Hepatocyte (in vitro differentiated cells): Measurements from ENCODE around the gene UNC5CL. TPM values are rescaled to one million over a fixed set of nuclear protein-coding genes. Genes with fewer than 3 reads are reported as not detected.
A peak's percentile ranks its signal among the peaks of the same experiment; 100 is the strongest.

Experiments
- DNase-seq: peaks from one replicate; pipeline ENCODE4 v3.0.0-alpha.2; 2016; ENCODE audit warnings: low spot score
- H2AFZ ChIP-seq: fragments of 200-600 bp; sonication (generic); 2 replicates; pipeline ENCODE4 v1.6.0; 2016; ENCODE audit warnings: antibody characterized with exemption, mild to moderate bottlenecking
- H3K27ac ChIP-seq: fragments of 200-600 bp; sonication (generic); 2 replicates; pipeline ENCODE4 v1.5.1; 2016; ENCODE audit warnings: mild to moderate bottlenecking
- H3K27me3 ChIP-seq: fragments of 200-600 bp; sonication (generic); 2 replicates; pipeline ENCODE4 v1.6.1; 2016
- H3K36me3 ChIP-seq: fragments of 200-600 bp; sonication (generic); replicated peaks from 2 replicates; pipeline ENCODE4 v1.5.1; 2016; ENCODE audit warnings: low read depth; ENCODE audit not compliant: insufficient read depth
- H3K4me1 ChIP-seq: fragments of 200-600 bp; sonication (generic); 2 replicates; pipeline ENCODE4 v1.5.1; 2016; ENCODE audit warnings: mild to moderate bottlenecking, moderate library complexity; ENCODE audit not compliant: insufficient read depth
- H3K4me2 ChIP-seq: fragments of 200-600 bp; sonication (generic); 2 replicates; pipeline ENCODE4 v1.6.0; 2016
- H3K4me3 ChIP-seq: fragments of 200-600 bp; sonication (generic); 2 replicates; pipeline ENCODE4 v1.5.1; 2016; ENCODE audit warnings: mild to moderate bottlenecking
- H3K79me2 ChIP-seq: fragments of 200-600 bp; sonication (generic); 2 replicates; pipeline ENCODE4 v1.6.0; 2017; ENCODE audit warnings: mild to moderate bottlenecking
- H3K9me2 ChIP-seq: fragments of 200-600 bp; sonication (generic); replicated peaks from 2 replicates; pipeline ENCODE4 v1.6.0; 2017; ENCODE audit warnings: mild to moderate bottlenecking; ENCODE audit not compliant: insufficient read depth
- H3K9me3 ChIP-seq: fragments of 200-600 bp; sonication (generic); 2 replicates; pipeline ENCODE4 v1.5.1; 2016; ENCODE audit warnings: low read depth, mild to moderate bottlenecking
- H4K20me1 ChIP-seq: fragments of 200-600 bp; sonication (generic); 2 replicates; pipeline ENCODE4 v1.6.0; 2016; ENCODE audit warnings: mild to moderate bottlenecking; ENCODE audit not compliant: insufficient read depth, poor library complexity, severe bottlenecking
- EZH2 ChIP-seq: fragments of 200-600 bp; sonication (generic); IDR thresholded peaks from 2 replicates; pipeline ENCODE4 v1.6.1; 2016; ENCODE audit warnings: antibody characterized with exemption, mild to moderate bottlenecking, borderline replicate concordance
- EZH2phosphoT487 ChIP-seq: fragments of 200-600 bp; sonication (generic); IDR thresholded peaks from one replicate; pipeline ENCODE4 v1.6.1; 2018; ENCODE audit warnings: antibody characterized with exemption, mild to moderate bottlenecking, low read depth, moderate library complexity; ENCODE audit not compliant: unreplicated experiment, severe bottlenecking
- WGBS: methylation state at CpG from one replicate; pipeline ENCODE4 v1.1.6; 2016; ENCODE audit warnings: low lambda C conversion rate; ENCODE audit errors: missing lambda C conversion rate; 5-methylcytosine and 5-hydroxymethylcytosine counted together
- polyA plus RNA-seq: library from polyadenylated mRNA; unstranded; fragments of >200 nt; fragmentation: Nextera tagmentation; extraction: Ambion mirVana; gene quantifications from 2 replicates; pipeline ENCODE4 v1.2.1, GENCODE V29; 2016
- total RNA-seq: library from RNA; depleted of rRNA; stranded (reverse); fragments of >200 nt; gene quantifications from 2 replicates; pipeline ENCODE4 v1.2.3, GENCODE V29; 2014
- TF ChIP-seq, protein P1 (sequence below): fragments of 200-600 bp; sonication (generic); IDR thresholded peaks from 2 replicates; pipeline ENCODE4 v1.5.1; 2016; ENCODE audit warnings: antibody characterized with exemption, mild to moderate bottlenecking; ENCODE audit not compliant: poor library complexity

The UNC5CL gene
- total and polyA plus RNA-seq, 2 experiments from 2014 or later: 37.1 to 42.9 TPM

DNA sequence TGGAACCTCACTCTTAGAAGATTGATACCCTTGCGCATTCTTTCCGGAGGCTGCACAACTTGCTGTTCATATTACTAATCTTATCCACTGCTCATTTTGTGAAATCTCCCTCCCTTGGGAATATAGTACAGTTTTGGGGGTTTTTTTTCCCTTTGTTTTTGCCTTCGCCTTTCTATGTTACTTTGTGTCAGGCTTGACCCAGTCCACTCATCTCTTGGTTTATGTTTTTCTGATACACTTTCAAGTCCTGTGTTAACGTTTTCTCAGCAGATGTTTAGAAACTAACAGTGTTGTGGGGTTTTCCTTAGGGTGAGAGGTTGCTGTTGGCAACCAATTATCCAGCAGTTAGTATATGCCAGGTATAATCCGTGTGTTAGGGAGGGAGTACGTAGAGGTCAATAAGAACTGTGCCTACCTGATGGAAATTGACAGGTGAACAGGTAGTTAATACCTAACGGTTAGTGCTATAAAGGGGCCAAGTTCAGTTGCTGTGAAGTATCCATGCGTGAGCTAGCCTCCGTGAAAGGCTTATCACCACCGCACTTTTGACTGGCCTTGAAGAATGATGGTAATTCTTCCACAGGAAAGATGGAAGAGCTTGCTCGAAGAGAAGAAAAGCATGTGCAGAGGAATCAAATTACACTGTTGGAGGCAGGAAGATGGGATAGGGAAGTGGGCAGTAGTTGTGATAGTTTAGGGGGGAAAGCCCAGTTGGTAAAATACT is 35.1 kb upstream of the UNC5CL start:
- Histone ChIP-seq H3K27me3 (no peaks in the 10 kb centered on the region), H3K27ac (peak overlapping the region; percentile 99), H3K79me2 (peaks cover 66% of the 10 kb centered on the region), H3K36me3 (no peaks in the 10 kb centered on the region), H2AFZ (peak overlapping the region; percentile 61), H4K20me1 (peaks cover 39% of the 10 kb centered on the region), H3K4me3 (peak overlapping the region; percentile 88), H3K9me2 (no peaks in the 10 kb centered on the region), H3K4me2 (peak overlapping the region; percentile 93), H3K9me3 (no peaks in the 10 kb centered on the region), H3K4me1 (peaks cover 15% of the 10 kb centered on the region)
- WGBS: 2% methylated on average over 11 of the region's 11 CpGs
- no peak for TF ChIP-seq EZH2
- TF ChIP-seq EZH2phosphoT487: no peak
- TF ChIP-seq, protein P1, sequence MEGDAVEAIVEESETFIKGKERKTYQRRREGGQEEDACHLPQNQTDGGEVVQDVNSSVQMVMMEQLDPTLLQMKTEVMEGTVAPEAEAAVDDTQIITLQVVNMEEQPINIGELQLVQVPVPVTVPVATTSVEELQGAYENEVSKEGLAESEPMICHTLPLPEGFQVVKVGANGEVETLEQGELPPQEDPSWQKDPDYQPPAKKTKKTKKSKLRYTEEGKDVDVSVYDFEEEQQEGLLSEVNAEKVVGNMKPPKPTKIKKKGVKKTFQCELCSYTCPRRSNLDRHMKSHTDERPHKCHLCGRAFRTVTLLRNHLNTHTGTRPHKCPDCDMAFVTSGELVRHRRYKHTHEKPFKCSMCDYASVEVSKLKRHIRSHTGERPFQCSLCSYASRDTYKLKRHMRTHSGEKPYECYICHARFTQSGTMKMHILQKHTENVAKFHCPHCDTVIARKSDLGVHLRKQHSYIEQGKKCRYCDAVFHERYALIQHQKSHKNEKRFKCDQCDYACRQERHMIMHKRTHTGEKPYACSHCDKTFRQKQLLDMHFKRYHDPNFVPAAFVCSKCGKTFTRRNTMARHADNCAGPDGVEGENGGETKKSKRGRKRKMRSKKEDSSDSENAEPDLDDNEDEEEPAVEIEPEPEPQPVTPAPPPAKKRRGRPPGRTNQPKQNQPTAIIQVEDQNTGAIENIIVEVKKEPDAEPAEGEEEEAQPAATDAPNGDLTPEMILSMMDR: no peak
- peak; percentile 49 for DNase-seq

DNA sequence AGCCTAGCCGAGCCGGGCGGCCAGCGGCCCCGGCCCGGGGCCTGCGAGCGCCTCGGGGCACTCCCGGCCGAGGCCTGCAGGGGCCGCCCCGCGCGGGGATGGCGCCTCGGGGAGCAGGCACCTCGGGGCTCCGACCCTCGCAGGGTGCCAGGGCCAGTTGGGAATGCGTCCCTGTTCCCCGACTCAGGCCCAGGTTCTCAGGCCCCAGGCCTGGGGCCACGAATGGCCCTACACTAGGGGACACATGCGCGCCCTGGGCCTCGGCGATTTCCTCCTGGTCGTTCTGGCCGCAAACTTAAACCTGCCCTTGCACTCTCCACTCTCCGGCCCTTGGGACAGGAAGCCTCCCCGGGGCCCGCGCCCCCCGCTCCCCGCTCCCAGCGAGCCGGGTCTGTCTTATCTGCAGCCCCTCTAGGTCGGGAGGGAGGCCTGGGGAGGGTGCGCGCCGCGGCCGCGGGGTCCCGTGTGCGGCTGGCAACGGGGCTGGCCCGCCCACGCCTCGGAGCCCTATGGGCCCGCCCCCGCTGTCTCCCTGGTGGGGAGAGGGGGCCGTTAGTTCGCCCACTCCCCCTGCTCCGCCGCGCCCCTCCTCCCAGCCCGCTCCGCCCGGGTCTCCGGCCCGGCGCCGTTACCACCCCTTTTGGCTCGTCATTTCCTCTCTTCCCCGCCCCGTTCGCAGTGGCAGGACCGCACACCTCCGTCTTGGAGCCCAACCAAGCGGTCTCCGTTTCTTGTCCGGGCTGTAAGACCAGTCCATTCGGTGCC is 34.4 kb upstream of the UNC5CL start:
- Histone ChIP-seq H3K27me3 (no peaks in the 10 kb centered on the region), H3K4me2 (peak overlapping the region; percentile 93), H3K79me2 (peaks cover 58% of the 10 kb centered on the region), H3K4me1 (peaks cover 15% of the 10 kb centered on the region), H3K9me3 (no peaks in the 10 kb centered on the region), H3K9me2 (no peaks in the 10 kb centered on the region), H3K4me3 (peak overlapping the region; percentile 88), H3K36me3 (no peaks in the 10 kb centered on the region), H2AFZ (peak overlapping the region; percentile 61), H4K20me1 (peaks cover 32% of the 10 kb centered on the region), H3K27ac (peak overlapping the region; percentile 99)
- TF ChIP-seq, protein P1: peak; percentile 36
- TF ChIP-seq EZH2: no peak
- DNase-seq: peak; percentile 92
- under 1% methylated on average over 43 of the region's 74 CpGs for WGBS

DNA sequence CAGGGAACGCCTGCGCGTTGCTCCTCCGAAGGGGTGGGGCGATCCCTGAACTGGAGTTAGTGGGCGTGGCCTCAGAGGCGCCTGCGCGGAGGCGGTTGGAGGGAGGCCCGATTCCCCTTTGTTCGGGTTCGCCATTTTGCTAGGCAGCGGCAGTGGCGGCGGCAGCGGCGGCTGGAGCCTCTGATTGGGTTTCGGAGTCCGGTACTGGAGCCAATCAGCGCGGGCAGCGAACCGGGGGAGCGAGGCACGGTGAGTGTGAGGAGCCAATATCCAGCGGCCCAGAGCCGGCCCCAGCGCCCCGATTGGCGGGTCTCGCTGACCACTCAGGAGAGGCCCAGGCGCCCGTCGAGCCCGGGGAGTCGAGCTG is 33.8 kb upstream of the UNC5CL start, which contains the start of gene NFYA:
TSS of gene NFYA (plus strand) at position 139 of the 367 bp plus-strand sequence. CDS start 6,116 bp downstream, outside the sequence.
- no peaks in the 10 kb centered on the region for H3K27me3 ChIP-seq
- peaks cover 15% of the 10 kb centered on the region for H3K4me1 ChIP-seq
- H2AFZ ChIP-seq: peak within 1 kb of the TSS; percentile 61
- H3K9me2 ChIP-seq: no peaks in the 10 kb centered on the region
- DNase-seq: no peak
- no peaks in the 10 kb centered on the region for H3K36me3 ChIP-seq
- peaks cover 26% of the 10 kb centered on the region for H4K20me1 ChIP-seq
- TF ChIP-seq EZH2 (no peak), EZH2phosphoT487 (no peak)
- TF ChIP-seq, protein P1: no peak
- peaks cover 52% of the 10 kb centered on the region for H3K79me2 ChIP-seq
- no peaks in the 10 kb centered on the region for H3K9me3 ChIP-seq
- peak within 1 kb of the TSS; percentile 88 for H3K4me3 ChIP-seq
- 1% methylated on average over 37 of the region's 37 CpGs for WGBS
- peak within 1 kb of the TSS; percentile 93 for H3K4me2 ChIP-seq
- H3K27ac ChIP-seq: peak within 1 kb of the TSS; percentile 99
